Measurements from ENCODE around the gene PPP1R14D. TPM values are rescaled to one million over a fixed set of nuclear protein-coding genes. Genes with fewer than 3 reads are reported as not detected.

PPP1R14D gene
- total RNA-seq, 1 donor from 2014 or later = 1.3 TPM

DNA sequence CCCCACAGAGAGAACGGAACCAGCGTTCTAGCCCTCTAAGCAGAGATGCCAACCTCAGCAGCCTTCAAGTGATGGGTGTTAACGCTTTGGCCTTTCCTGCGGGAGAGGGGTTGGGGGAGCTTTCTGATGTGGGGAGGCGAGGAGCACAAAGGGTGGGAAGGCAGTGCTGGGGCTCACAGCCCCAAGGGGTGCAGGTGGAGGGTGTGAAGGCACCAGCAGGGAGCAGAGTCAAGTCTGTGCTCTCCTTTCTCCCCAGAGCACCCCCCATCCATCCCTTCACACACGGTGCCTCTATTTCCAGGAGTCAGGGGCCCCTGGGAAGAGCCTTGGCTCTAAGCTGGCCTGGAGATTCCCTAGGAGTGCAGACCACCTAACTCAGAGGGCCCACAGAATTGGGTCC, 54.6 kb downstream of the PPP1R14D start:
- Histone ChIP-seq H3K36me3 (peaks cover 65% of the 10 kb centered on the region), H3K4me3 (no peak overlapping the region), H3K4me1 (peaks cover 22% of the 10 kb centered on the region), H3K9me3 (no peaks in the 10 kb centered on the region), H3K27me3 (no peaks in the 10 kb centered on the region), H3K27ac (no peak overlapping the region)
- DNase-seq = no peak
- intact Hi-C loops (cut with DNase I) = no loop called here
- ATAC-seq = no peak
- TF ChIP-seq, protein P1, sequence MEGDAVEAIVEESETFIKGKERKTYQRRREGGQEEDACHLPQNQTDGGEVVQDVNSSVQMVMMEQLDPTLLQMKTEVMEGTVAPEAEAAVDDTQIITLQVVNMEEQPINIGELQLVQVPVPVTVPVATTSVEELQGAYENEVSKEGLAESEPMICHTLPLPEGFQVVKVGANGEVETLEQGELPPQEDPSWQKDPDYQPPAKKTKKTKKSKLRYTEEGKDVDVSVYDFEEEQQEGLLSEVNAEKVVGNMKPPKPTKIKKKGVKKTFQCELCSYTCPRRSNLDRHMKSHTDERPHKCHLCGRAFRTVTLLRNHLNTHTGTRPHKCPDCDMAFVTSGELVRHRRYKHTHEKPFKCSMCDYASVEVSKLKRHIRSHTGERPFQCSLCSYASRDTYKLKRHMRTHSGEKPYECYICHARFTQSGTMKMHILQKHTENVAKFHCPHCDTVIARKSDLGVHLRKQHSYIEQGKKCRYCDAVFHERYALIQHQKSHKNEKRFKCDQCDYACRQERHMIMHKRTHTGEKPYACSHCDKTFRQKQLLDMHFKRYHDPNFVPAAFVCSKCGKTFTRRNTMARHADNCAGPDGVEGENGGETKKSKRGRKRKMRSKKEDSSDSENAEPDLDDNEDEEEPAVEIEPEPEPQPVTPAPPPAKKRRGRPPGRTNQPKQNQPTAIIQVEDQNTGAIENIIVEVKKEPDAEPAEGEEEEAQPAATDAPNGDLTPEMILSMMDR (IDR thresholded peaks at IDR 0.05) = no peak

DNA sequence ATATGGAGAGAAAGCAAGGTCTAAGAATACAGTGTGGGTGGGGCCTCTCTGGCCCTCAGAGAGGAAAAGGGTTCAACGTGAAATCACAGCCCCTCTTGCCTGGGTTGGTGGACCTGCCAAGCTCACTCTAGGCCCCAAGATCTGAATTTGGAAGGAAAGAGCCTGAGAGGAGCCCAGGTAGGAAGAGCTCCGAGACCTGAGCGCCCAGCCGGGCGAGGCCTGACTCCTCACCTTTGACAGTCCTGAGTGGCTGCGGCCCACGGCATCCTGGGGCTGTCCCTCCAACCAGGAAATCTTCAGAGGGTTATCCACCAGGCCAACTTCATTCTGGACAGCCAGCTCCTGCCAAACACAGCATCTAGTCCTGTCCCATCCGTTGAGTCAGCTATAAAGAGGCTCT, 55.0 kb downstream of the PPP1R14D start:
- no peak overlapping the region for H3K4me3 ChIP-seq
- no peak overlapping the region for H3K27ac ChIP-seq
- TF ChIP-seq, protein P1 (IDR thresholded peaks at IDR 0.05) = no peak
- intact Hi-C loops (cut with DNase I) = no loop called here
- ATAC-seq (no peak), DNase-seq (no peak)
- peaks cover 26% of the 10 kb centered on the region for H3K4me1 ChIP-seq
- peaks cover 61% of the 10 kb centered on the region for H3K36me3 ChIP-seq
- no peaks in the 10 kb centered on the region for H3K27me3 ChIP-seq
- H3K9me3 ChIP-seq = no peaks in the 10 kb centered on the region

DNA sequence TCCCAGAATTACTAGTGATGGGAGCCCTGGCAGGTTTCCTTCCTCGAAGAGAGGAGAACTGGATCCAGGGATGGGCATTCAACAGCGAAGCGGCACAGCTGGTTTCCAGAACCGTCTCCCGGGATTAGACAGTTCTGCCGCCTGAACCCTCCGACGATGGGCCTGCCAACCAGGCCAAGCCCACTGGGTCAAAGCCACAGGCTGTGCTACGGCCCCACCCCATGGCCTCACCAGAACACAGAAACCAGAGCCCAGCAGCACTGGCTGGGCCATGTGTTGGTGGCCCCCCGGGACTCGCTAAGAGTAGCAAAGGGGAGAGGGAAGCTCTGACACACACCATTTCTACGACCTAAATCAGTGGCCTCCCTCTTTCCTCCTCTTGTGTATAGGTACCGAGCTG, 56.5 kb downstream of the PPP1R14D start:
- peaks cover 59% of the 10 kb centered on the region for H3K36me3 ChIP-seq
- DNase-seq (no peak), ATAC-seq (no peak)
- intact Hi-C loops (cut with DNase I) = no loop called here
- H3K4me1 ChIP-seq = peaks cover 30% of the 10 kb centered on the region
- no peak overlapping the region for H3K4me3 ChIP-seq
- no peaks in the 10 kb centered on the region for H3K27me3 ChIP-seq
- TF ChIP-seq, protein P1 (IDR thresholded peaks at IDR 0.05) = no peak
- no peak overlapping the region for H3K27ac ChIP-seq
- H3K9me3 ChIP-seq = no peaks in the 10 kb centered on the region

DNA sequence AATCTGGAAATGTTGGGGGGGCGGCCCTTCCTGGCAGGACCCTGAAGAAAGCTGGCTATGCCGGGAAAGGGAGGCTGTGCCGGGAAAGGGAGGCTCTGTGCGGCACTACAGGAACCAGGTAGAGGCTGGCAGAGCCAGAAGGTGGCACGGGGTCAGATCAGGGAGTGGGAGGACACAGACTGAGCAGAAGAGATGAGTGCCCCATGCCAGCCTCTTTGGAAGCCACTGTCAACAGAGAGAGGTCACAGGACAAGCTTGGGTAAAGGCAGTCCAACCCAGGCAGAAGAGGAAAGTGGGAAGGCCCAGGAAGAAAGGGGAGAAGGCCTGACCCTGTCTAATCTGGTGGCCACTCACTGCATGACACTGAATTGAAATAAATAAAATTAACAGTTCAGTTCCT, 57.3 kb downstream of the PPP1R14D start:
- TF ChIP-seq, protein P1 (IDR thresholded peaks at IDR 0.05) = no peak
- Histone ChIP-seq H3K4me1 (peaks cover 22% of the 10 kb centered on the region), H3K36me3 (peaks cover 52% of the 10 kb centered on the region), H3K27ac (no peak overlapping the region), H3K4me3 (no peak overlapping the region), H3K27me3 (no peaks in the 10 kb centered on the region), H3K9me3 (no peaks in the 10 kb centered on the region)
- ATAC-seq = no peak
- intact Hi-C loops (cut with DNase I) = no loop called here
- DNase-seq = no peak

DNA sequence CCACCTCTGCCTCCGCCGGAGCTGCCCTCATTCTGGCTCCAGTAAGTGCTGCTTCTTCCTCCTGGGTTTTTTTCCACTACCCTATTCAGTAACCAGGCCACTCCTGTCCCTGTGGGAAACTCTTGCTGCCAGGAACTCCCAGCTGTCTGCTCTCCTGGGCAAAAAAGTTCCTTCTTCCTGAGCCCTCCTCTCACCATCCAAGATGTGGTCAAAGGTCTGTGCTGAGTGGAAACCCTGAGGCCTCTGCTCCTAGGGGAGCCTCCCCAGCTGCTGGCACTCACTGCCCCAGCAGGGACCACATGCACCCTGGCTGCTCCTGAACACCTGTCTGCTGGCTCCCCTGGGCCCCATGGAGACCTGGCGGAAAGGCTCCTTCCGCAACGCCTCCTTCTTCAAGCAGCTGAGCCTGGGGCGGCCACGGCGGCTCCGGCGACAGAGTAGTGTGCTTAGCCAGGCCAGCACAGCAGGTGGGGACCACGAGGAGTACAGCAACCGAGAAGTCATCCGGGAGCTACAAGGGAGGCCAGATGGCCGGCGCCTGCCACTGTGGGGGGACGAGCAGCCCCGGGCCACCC, 58.3 kb downstream of the PPP1R14D start:
- Histone ChIP-seq H3K4me3 (no peak overlapping the region), H3K27me3 (no peaks in the 10 kb centered on the region), H3K4me1 (peaks cover 29% of the 10 kb centered on the region), H3K9me3 (no peaks in the 10 kb centered on the region), H3K36me3 (peaks cover 42% of the 10 kb centered on the region), H3K27ac (peak overlapping the region; percentile 44)
- TF ChIP-seq, protein P1 (IDR thresholded peaks at IDR 0.05) = no peak
- no peak for DNase-seq
- ATAC-seq = no peak
- intact Hi-C loops (cut with DNase I) = no loop called here
